GM19043 (cell line): ENCODE results near the gene PHLDB3.
"Not testable (repeated sequence)": the region's sequence is repeated elsewhere in the genome, so short reads cannot be mapped to it uniquely, and the experiment has no call there.

Experiments
- ATAC-seq: cut with Tn5 transposase; IDR thresholded peaks from one replicate; pipeline ENCODE4 v1.9.1; 2021; ENCODE audit warnings: low read depth; ENCODE audit not compliant: unreplicated experiment

Gene PHLDB3

GRCh38 chr19:43504426-43505185 is at the start of gene PHLDB3:
TSS of gene PHLDB3 (minus strand) at chr19:43504746. CDS start at chr19:43504118, 628 bp downstream.
- ATAC-seq, result no peak

GRCh38 chr19:43553656-43554055 is 49.1 kb upstream of the PHLDB3 start:
- ATAC-seq, result no peak

- ATAC-seq, result no peak
Observed at GRCh38 chr19:43552616-43553015, 48.1 kb upstream of the PHLDB3 start.

- no peak for ATAC-seq
Observed at GRCh38 chr19:43552198-43552450, 47.6 kb upstream of the PHLDB3 start.

GRCh38 chr19:43551399-43552197 is 47.1 kb upstream of the PHLDB3 start:
- no peak for ATAC-seq

GRCh38 chr19:43548706-43549105 is 44.2 kb upstream of the PHLDB3 start:
- ATAC-seq, result no peak

- not testable (repeated sequence) for ATAC-seq
Observed at GRCh38 chr19:43547926-43548325, 43.4 kb upstream of the PHLDB3 start.

GRCh38 chr19:43546581-43546980 is 42.0 kb upstream of the PHLDB3 start:
- no peak for ATAC-seq

- ATAC-seq, result no peak
Observed at GRCh38 chr19:43545981-43546380, 41.4 kb upstream of the PHLDB3 start.

GRCh38 chr19:43545276-43545675 is 40.7 kb upstream of the PHLDB3 start:
- no peak for ATAC-seq

- no peak for ATAC-seq
Observed at GRCh38 chr19:43544077-43544476, 39.5 kb upstream of the PHLDB3 start.

GRCh38 chr19:43541920-43542650 is 37.5 kb upstream of the PHLDB3 start:
- no peak for ATAC-seq

GRCh38 chr19:43540381-43540780 is 35.8 kb upstream of the PHLDB3 start:
- ATAC-seq, result no peak

GRCh38 chr19:43538922-43539321 is 34.4 kb upstream of the PHLDB3 start:
- ATAC-seq, result no peak

- no peak for ATAC-seq
Observed at GRCh38 chr19:43534816-43535761, 30.5 kb upstream of the PHLDB3 start.

GRCh38 chr19:43534305-43534815 is 29.8 kb upstream of the PHLDB3 start:
- ATAC-seq, result no peak

GRCh38 chr19:43533546-43534304 is 29.2 kb upstream of the PHLDB3 start:
- peak; percentile 52 for ATAC-seq

- ATAC-seq, result peak; percentile 49
Observed at GRCh38 chr19:43532962-43533545, 28.5 kb upstream of the PHLDB3 start, which contains the start of gene ZNF575. TSS of gene ZNF575 (plus strand) at chr19:43533188. CDS start at chr19:43534423, 1,235 bp downstream.

GRCh38 chr19:43532571-43532961 is 28.0 kb upstream of the PHLDB3 start:
- no peak for ATAC-seq
